ENCODE results near the gene YEATS4.
"Not testable (repeated sequence)": the region's sequence is repeated elsewhere in the genome, so short reads cannot be mapped to it uniquely, and the experiment has no call there.

Gene YEATS4

GRCh38 chr12:69359531-69360347 lies at the start of gene YEATS4:
Gene YEATS4 (plus strand): TSS chr12:69359743. CDS start chr12:69359973, 230 bp downstream.
- peak; percentile 62 to 78 (median 67) for DNase-seq

DNA sequence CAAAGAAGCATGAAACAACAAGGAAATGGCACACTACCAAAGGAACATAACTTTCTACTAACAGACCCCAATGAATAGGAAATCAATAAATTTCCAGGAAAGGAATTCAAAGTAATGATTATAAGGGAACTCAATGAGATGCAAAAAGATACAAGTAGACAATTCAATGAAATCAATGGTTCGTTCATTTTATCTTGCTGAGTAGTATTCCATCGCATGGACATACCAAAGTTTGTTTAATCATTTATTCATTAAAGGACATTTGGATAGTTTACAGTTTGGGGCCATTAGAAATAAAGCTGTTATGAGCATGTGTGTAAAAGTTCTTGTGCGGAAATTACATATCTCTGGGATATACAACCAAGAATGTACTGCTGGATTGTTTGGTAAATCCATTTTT lies 46.3 kb upstream of the YEATS4 start:
- no peak for DNase-seq

DNA sequence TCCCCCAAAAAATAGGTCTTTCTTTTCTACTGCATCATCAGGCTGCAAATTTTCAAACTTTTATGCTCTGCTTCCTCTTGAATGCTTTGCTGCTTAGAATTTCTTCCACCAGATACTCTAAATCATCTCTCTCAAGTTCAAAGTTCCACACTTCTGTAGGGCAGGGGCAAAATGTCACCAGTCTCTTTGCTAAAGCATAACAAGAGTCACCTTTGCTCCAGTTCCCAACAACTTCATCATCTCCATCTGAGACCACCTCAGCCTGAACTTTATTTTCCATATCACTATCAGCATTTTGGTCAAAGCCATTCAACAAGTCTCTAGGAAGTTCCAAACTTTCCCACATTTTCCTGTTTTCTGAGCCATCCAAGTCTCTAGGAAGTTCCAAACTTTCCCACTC lies 42.8 kb upstream of the YEATS4 start:
- not testable (repeated sequence) for DNase-seq

- DNase-seq: not testable (repeated sequence)
Observed at GRCh38 chr12:69317233-69317632, 42.3 kb upstream of the YEATS4 start.

- no peak for DNase-seq
Observed at GRCh38 chr12:69318225-69318624, 41.3 kb upstream of the YEATS4 start.

GRCh38 chr12:69321351-69321750 lies 38.2 kb upstream of the YEATS4 start:
- DNase-seq: no peak

- DNase-seq: no peak
Observed at GRCh38 chr12:69324797-69325466, 34.6 kb upstream of the YEATS4 start.

- no peak for DNase-seq
Observed at GRCh38 chr12:69328426-69328825, 31.1 kb upstream of the YEATS4 start.

DNA sequence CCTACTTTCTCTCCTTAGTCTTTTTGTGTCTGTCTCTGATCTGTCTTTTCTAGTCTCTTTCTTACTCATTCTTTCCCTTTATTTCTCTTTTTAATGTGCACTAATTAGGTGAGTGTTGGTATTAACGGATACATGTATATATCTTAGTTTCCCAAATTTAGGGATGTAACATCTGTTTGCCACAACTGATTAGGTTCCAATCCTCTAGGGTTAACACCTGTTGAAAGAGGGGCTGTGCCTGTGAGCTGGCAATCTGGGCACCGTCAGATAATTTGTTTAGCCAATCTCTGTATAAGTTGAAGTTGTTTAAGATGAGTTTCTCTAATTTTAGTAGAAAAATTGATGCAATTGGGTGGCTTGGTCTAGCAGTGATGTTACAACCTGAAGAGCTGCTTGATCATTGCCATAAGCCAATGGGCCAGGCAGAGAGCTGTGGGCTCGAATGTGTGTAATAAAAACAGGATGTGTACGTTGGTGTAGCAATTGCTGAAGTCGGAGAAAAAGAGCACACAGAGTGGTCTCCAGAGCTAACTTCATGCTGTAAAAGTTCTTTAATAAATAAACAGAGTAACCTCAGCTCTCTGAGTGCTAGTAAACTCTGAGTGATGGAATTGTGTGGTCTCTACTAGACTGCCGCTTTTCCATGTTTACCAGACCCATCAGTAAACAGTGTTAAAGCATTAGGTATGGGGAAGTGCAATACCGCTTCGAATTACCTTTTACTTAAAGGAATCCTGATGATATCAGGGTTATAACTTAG lies 29.7 kb upstream of the YEATS4 start:
- peak in 2 of 4 experiments; percentile 10 to 11 for DNase-seq

GRCh38 chr12:69330475-69331473 lies 28.8 kb upstream of the YEATS4 start:
- peak; percentile 3 to 62 (median 36) for DNase-seq

DNA sequence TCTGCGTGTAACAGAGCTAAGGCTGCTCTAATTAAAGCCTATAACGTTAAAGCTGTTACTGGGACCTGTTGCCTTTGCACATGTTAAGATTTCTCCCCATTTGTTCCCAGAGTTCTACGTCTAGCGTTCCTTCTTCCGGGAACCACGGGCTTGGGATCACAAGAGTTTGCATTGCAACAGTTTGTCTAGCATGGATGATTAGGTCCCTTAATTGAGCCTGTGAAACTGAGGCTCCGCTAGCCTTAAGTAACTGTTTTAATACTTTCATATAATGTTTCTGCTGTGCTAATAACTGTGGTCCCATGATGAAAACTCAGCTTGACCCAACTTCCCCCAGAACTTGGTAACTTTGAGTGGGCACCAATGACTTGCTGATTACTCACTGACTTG lies 28.0 kb upstream of the YEATS4 start:
- no peak for DNase-seq

DNA sequence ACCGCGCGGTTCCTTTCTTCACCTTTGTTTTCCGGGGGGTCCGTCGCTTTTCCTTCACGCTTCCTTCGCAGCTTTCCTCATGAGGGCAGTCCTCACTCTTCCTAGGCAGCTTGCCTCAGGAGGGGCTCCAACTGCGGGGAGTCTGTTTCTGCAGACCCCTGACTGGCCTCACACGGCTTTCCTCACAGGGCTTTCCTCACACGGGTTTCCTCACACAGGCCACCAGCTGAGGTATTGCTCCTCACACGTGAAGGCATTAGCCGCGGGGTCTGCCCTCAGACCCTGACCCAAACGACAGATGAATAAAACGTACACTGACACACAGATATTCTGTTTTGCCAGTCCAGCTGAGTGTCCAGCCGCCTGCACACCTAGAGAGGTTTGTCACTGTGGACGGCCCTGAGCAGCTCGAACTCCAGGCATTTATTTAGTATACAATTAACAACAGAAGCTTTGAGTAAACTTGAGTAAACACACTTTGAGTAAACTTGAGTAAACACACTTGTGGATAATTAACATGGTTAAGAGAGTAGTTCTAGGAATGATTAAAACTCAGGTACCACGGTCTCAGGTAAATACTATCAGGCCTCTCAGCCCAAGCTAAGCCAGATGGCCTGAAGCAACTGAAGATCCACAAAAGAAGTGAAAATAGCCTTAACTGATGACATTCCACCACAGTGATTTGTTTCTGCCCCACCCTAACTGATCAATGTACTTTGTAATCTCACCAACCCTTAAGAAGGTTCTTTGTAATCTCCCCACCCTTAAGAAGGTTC lies 27.4 kb upstream of the YEATS4 start:
- no peak for DNase-seq

- no peak for DNase-seq
Observed at GRCh38 chr12:69332815-69333358, 26.7 kb upstream of the YEATS4 start.

DNA sequence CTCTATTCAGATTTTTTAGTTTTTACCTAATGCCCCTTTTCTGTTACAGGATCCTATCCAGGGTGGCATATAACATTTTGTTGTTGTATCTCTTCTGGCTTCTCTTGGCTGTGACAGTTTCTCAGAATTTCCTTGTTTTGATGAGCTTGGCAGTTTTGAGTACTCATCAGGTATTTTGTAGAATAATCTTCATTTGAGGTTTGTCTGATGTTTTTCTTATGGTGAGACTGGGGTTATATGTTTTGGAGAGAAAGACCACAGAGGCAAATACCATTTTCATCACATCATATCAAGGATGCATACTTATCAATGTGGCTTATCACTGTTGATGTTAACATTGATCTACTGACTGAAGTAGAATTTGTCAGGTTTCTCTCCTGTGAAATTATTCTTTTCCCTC lies 25.4 kb upstream of the YEATS4 start:
- no peak for DNase-seq

DNA sequence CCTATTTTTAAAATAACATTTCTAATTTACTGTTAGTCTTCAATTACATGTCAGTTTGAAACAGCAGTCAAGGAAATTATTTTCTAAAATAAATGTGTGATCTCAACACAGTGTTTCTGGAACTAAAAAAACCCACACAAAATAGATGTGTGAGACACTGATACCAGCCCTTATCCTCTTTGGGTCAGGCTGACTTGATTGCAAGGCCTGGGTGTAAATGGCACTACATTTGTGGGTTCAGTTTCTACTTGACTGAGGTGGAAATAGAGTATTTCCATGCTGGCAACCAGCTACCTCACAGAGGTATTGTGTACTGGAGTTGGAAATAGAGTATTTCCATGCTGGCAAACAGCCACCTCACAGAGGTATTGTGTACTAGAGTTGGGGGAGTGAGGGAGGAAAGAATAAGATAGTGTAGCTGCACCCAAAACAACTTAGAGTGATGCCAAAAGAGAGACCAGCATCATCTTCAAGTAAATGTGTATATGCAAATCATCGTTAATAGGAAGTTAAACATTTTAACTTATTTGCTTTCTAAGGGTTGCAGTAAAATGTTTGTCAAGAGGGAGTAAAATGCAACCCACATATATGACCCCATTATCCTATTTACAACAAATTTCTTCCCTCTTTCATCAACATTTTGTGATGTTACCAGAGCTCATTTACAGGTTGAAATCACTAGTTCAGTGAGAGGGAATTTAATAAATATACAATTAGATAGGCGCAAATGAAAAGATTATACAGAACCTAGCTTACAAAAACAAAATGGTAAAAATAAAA lies 22.0 kb upstream of the YEATS4 start:
- DNase-seq: no peak

GRCh38 chr12:69338120-69338859 lies 21.3 kb upstream of the YEATS4 start:
- DNase-seq: no peak

DNA sequence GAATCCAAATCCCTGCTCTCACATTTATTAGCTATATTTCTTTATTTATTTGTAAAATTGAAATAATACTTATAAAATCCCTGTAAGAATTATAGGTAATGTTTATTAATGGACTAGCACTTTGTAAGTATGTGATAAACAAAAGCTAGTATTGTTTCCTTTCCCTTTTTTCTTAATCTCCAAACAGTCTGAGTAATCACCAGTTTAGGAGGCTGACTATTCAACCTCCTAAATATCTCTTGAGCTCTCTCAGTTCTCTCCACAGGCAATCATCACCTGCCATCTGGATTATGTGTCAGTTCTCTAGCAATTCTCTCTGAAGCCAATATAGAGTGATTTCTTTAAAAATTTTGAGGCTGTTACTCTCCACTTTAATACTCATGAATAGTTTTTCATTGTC lies 20.6 kb upstream of the YEATS4 start:
- DNase-seq: no peak

GRCh38 chr12:69339999-69340398 lies 19.5 kb upstream of the YEATS4 start:
- DNase-seq: no peak

GRCh38 chr12:69341328-69341727 lies 18.2 kb upstream of the YEATS4 start:
- DNase-seq: no peak

- DNase-seq: no peak
Observed at GRCh38 chr12:69342421-69342820, 17.1 kb upstream of the YEATS4 start.

Measured in activated naive CD4-positive, alpha-beta T cell (primary cell).